HG03095 (cell line): Measurements from ENCODE around the gene NUAK1.

ENCODE experiments used
- ATAC-seq: cut with Tn5 transposase; IDR thresholded peaks from one replicate; pipeline ENCODE4 v1.9.1; 2021; ENCODE audit warnings: moderate library complexity; ENCODE audit not compliant: unreplicated experiment

Gene NUAK1

DNA sequence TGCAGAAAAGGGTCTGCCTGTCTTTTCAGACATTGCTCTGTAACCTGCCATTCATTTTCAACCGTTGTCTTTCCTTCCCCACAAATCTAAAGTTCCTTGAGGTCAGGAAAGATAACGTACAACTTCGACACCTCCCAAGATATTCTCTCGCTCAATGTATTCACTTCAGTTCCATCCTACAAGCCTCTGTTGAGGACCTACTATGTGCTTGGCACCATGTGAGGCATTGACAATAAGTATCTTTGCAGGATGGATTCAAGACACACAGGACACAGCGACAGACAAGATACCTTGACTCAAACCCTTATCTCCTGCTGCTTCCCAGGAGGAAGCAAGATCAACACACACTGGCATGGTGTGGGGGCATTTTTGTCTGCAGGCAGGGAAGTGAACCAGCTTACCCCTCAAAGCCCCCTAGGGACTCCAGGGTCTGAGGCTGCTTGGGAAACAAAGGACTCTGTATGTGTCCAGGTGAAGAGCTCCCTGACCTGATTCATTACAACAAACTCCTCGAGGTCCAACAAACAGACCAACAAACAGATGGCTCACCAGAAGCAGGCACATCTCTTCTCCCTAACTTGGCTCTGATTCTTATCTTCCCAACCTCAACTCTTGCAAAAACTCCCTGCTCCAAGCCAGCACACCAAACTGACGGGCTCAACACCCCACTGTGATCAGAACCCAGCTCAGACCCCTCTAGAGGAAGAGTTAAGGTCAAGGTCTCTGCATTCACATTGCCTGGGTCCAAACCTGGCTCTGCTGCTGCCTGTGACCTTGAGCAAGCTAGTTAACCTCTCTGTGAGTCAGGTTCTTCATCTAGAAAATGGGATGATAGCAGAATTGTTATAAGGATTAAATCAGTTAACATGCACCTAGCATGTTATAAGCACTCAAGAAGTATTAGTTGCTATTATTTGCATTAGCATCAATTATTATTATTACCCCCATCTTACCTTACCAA lies 6.3 kb downstream of the NUAK1 start:
- ATAC-seq: no peak

DNA sequence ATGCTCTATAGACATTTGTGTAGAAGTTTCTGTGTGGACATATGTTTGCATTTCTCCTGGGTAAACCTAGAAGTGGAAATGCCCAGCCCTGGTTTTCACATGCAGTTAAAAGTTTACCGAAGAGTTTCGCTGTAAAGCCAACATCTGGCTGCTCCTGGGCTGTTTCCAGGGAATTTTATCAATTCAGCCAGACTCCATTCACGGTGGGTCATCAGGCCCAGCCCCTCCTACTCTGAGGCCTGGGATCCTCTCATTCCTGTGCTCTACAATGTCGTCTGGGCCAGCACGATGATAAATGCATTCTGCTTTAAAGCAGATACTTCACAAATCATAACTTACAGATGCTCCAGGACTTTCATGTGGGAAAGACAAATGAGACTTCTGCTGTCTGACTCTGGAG lies 7.1 kb downstream of the NUAK1 start:
- ATAC-seq: no peak

DNA sequence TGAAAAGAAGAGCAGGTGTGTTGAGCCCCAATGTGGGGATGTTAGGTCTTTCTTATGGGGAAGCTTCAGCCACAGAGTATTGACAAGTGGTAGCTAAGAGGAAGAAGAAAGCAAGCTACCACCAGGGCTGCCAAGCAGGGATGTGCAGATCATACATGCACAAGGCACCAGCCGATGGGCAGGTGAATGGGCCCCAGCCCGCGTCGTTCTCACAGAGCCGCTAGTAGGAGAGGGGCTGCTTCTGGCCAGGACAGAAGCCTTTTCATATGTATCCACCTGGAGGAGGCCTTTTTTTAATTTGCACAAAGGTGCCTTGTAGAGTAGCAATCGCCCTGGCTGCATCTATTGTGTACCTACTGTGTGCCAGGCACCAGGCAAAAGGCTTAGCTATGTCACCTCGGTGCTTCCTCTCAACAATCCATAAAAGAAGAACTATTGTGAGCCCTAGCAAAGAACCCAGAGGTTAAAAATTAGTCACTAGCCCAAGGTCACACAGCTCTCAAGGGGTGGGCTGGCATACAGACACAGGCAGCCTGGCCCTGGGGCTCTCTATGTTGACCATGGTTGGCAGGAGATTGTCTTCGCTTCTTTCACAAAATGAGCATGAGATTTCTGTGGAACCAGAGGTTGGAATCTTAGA lies 8.2 kb downstream of the NUAK1 start:
- no peak for ATAC-seq

DNA sequence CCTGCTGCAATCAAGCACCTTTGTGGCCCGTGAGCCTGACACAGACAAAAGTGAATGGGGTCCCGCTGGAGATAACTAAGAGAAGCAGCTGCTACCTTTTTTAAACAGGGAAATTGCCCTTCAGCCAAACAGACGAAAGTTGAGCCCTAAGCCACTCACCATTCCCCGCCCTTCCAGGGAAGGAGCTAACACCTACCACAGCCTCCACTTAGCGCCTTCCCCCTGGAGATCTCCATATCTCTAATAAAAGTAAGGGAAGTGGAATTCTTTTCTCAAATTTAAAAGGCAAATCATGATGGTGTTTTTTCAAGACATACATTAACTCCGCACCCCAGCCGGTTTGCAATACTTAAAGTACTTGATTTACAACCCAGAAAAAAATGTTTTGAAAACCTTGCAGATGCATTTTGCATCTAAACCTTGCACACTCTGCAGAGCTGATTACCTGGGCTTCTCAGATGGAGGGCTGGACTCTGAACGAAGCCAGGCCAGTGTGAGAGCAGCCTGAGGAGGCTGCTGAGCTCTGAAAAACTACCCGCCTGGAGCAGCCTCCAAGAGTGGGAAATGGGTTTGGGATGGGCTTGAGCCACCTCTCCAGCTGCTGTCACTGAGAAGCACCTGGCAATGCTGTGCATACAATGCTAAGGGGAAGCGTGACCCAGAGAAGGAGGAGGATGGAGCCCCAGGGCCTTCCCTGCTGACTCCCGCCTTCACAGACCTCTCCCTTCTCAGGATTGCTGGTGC lies 10.0 kb downstream of the NUAK1 start:
- ATAC-seq: no peak

DNA sequence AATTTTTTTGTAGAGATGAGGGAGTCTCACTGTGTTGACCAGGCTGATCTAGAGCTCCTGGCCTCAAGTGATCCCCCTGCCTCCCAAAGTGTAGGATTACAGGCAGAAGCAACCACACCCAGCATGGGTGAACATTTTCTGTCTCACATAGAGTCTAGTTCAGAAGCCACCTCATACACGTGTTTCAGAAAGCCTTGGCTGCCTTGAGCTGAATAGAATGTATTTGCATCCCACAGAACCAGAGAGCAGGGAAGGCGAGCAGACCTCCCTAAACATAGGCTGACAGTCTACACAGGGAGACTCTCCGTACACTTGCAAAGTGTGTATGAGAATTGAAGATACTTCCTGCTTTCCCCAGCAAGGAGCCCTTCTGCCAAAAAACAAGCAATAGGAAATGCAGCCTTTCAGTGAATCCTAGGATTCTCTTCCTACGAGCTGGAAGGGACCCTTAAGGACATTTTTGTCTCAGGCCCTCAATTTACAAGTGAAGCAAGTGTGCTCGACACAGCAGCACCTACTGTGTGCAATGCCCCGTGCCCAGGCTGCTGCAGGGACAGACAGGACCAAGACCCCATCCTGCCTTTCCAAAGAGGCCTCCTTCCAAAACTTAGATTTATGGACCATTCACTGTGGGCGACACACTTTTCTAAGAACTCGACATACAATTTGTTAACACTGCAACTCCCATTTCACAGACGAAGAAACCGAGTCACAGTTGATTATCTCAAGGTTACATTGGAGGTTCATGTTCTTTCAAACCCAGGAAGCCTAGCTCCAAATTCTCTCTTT lies 11.2 kb downstream of the NUAK1 start:
- no peak for ATAC-seq

DNA sequence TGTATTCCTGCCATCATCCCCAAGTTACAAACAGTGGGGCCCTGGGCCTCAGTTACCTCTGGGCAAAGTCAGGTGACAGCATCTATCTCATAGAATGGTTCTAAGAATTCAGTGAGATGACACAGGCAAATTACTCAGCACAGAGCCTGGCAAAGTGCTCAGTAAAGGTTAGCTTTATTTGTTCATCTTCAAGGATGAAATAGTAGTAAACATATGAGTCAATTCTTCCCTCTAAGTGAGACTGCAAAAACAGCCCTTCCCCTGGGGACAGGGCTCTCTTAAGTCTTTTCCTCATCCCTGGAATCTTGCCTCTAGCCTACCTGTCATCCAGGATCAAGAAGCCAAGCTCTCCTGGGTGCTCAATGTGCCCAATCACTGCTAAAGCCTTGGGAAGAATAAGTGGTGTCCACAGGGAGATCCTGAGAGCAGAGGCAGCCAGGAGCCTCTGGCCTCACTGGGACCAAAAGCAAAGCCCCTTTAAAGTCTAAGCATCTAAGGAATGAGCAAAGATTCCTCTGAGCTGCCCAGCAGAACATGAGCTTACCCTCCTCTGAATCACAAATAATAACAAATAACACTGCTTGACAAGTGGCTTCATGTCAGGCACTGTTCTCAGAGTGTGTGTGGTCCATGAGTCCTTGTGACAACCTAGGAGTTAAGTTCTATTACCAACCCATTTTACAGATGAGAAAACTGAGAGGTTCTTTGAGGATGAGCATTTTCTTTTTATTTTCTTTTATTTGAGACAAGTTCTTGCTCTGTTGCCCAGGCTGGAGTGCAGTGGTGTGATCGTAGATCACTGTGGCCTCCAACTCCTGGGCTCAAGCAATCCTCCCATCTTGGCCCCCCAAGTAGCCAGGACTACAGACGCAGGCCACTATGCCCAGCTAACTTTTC lies 12.1 kb downstream of the NUAK1 start:
- no peak for ATAC-seq

DNA sequence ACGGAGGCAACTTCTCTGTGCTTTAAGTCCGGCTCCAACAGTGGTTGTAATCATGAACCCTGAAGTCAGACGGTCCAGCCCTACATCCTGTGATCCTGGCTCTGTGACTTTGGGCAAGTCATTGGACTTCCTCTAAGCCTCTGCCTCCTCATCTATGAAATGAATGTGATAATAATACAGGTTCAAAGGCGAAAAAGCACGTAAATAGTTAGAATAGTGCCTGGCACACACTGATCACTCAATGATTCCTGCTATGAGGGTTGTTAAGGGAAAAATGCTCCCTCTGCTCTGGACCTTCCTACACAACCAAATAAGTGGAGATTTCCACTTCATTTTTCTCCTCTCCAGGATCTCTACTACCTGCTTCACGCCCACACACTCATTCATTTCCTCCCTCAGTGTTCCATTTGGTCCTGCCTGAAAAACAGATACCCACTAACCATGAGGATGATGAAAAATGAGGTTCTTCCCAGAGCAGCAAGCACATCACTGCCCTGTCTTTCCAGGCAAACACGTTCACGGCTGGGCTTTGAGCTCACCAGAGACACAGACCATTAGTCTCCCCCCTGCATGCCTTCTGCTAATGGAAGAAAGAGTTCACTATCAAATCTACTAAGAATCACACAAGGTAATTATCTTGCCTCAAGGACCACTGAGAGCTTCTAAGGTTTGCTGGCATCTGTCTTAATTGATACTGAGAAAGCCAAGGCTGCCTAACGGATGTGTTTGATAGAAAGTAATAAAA lies 13.2 kb downstream of the NUAK1 start:
- ATAC-seq: no peak

DNA sequence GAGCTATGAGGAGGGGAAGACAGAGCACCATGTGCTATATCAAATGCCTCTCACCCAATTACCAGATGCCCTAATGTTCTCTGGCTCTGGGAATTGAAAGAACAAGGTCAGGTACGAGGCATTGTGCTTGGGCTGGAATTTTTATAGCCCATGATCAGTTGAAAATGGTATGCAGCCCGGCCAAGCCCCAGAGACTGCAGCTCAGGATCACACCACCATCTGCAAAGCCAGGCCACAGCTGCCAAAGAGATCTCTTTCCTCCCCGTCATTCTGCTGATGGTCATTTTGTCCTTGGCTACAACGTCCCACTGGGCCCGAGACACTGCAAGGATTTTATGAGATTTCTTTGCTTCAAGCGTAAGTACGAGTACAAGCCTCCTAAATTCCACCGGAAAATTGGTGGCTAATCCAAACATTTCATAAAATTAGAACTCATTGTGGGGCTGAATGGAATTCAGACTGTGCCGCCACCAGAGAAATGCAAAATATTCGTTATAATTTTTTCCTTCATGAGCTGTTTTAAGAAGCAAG lies 15.1 kb downstream of the NUAK1 start:
- no peak for ATAC-seq

DNA sequence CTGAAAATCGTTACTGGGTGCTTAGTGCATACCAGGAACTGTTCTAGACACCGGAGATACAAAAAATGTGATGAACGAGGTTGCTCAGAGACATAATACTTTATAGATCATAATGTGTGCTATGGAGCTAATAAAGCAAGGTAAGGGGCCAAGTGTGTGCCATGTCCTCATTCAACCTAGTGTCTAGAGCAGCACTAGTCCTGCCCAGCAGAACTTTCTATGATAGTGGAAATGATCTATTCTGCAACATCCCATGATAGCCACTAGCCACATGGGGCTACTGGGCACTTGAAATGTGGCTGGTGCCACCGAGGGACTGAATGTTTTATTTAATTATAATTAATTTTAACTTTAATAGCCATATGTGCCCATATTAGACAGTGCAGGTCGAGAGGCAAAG lies 15.6 kb downstream of the NUAK1 start:
- ATAC-seq: no peak

DNA sequence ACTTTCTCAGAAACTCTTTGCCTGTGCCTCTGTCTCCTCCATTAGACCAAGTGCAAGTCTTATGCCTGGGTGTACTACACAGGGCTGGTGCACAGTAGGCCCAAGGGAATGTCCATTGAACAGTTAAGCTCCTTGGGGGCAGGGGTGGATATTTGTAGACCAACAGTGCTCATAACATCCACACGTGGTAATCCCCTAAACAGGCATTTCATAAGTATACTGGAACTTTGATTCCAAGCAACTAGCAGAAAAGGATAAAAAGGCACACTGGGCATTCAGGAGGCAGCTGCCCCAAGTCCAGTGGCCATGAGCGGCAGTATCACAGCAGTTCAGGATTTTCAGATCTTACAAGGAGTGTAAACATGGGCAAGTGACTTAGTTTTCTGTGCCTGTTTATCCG lies 16.8 kb downstream of the NUAK1 start:
- ATAC-seq: no peak

DNA sequence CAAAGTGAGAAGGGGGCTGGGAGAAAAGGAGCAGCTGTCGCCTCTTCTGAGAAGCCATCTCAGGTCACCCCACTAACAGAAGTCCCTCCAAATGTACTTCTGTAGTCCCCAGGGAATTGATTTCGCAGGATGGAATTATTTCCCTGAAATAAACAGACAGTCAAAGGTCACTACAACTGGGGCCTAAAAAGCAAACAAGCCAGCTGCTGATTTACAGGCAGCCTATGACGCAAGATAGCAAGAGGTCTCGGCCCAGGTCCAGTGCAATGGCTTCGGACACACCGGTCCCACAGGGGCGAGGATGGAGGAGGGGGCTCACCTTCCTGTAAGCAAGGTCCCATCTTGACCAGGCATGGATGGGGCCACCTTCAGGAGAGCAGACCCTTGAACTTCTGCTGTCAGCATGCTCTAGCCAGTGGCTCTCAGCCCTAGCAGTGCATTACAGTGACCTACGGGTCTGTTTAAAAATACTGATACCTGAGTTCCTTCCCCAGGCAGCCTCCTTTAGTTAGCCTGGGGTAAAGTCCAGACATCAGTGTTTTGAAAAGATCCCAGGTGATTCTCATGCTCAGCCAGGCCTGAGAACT lies 18.1 kb downstream of the NUAK1 start:
- no peak for ATAC-seq

DNA sequence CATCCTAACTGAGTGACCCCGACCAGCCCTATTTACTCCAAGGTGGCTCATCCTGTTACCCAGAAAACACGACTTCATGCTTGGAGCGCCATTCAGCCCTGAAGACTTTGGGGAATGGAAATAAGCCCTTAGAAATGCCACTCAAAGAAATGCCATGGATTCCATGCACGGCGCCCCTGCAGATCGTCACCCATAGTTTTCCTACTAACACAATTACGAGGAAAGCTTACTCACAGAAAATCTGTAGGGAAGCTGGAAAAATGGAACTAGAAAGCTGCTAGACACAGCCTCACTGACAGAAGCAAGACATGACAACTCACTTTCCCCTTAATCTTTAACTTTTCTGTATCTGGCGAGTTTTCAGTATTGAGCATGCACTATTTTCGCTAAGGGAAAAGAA lies 19.5 kb downstream of the NUAK1 start:
- no peak for ATAC-seq

DNA sequence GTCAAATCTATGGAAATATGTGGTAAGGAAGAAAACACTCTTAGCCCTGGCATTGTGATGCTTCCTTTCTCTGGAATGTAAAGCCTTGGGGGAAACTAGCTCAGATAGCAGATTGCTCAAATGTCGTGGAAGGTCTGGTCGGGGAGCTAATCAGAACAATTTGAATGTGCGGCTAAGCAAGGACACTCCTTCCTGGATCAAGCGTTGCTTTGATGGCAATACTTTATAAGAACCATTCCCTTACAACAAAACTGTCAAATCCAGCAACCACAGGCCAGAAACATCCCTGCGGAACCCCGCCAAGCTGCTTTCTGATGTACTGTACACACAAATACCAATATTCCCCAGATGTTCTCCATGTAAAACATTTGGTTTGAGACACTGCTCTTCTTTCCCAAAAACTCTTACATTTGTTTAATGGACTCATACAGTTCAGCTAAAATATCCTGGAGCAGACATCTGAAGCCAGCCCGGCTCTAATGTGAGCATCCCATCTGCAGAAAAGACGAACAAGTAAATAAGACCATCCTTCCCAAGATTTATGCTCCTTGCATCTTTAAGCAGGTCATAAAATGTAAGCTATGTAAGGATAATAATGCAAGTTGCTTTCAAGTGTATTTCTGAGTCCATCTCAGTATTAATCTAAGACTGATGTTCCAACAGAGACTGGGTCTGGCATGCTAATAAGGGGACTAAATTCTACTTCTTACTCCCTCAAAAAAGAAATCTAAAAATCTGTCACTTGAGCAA lies 20.2 kb downstream of the NUAK1 start:
- ATAC-seq: no peak

DNA sequence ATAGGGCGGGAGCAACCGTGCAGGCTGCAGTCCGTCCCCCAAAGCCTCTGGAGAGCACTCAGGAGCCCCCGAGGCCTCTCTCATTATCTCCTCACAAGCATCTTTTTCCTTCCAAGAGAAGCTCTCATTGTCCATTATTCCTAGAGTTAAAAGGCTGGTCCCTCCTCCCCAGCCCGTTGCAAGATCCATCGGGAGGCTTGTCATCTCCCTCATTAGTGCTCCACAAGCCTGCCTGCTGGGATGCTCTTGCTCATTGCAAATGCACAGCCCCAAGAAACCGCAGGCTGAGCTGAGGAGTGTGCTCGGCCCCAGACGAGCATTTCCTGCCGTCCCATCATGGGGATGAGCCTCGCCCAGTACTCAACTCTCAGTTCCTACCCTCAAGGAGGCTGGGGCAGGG lies 23.3 kb downstream of the NUAK1 start:
- ATAC-seq: no peak

DNA sequence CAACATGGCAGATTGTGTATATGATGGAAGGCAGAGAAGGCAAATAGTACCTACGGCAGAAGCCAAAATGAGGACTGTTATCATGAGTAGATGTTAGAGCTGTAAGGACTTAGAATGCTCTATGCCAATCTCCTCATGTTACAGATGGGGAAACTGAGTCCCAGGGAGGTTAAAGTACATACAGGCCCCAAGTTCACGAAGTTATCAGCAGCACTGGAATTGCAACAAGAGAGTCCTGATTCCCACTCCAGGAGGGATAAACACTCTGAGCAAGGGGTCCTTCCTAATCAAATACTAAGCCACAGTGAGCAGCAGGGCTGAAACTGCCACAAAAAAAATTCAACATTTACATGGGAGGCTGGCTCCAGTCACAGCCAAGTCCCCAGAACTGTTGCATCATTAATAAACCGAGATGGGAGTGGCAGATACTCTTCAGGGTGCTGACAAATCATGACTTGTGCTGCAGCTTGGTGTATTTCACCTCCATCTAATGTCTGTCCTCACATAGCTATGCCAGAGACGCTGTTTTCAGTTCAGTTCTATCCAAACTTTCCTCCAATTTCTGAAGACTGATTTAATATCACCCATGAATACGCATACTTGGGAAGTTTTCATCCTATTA lies 24.2 kb downstream of the NUAK1 start:
- no peak for ATAC-seq

DNA sequence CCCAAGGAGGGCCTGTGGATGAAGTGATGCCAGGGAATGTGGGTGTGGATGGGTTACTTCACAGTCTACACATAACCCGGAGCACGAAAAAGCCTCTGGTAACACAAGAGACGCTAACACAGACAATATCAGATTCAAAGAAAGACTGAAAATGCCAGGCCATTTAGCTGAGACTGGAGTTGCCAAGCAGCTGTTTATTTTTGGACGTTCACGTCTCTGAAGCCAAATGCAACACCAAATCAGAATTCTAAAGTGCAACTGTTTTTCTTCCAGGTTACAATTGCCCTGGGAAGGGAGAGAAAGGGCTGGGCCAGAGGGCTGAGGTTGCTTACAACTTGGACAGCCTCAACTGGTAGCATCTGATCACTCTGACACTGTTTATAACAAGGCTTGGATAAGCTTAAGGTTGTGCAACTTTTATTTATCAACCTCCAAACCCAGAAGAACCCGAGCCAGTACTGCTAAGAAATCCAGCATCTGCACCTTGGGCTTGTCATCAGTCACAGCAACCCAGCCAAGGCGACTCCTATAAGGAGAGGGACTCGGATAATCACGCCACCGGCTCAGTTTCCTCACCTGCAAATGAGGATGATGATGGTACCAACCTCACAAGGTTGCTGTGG lies 24.8 kb downstream of the NUAK1 start:
- ATAC-seq: no peak

DNA sequence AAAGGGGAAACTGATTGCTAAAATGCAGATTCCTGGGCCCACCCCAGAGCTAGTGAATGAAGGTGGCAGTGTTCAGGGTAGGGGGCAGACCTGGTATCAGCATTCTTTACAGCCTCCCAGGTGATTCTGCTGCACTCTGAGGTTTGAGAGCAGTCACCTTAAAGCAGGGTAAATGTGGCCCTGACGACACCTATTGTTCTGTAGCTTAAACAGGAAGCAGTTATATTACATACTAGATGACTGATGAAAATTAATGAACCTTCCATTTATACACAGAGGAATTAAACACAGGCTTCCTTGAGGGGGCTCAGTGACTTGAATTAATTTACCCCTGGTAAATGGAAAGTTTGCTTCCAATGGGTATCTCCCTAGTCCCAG lies 25.3 kb downstream of the NUAK1 start:
- no peak for ATAC-seq
